ENCODE results near the gene IGFL4.

The IGFL4 gene

GRCh38 chr19:46066471-46066870 is 25.7 kb upstream of the IGFL4 start:
- no peak for DNase-seq (ENCODE audit: extremely low spot score)
- ChIA-PET CTCF (interaction anchor here (0.6 kb wide), 2 partner anchors 12 to 329 kb away, joined by 3 read pairs; no protein-coding TSS in a partner anchor), POLR2A (no interaction called here)
- TF ChIP-seq LEF1 (IDR thresholded peaks at IDR 0.05; ENCODE audit: borderline replicate concordance) = no peak
- no peak for TF ChIP-seq CTBP1 (IDR thresholded peaks at IDR 0.05; ENCODE audit: borderline replicate concordance)
- TF ChIP-seq ARNT (IDR thresholded peaks at IDR 0.05) = no peak
- no peak for TF ChIP-seq FOXA1 (IDR thresholded peaks at IDR 0.05)
- TF ChIP-seq NFRKB (IDR thresholded peaks at IDR 0.05) = no peak
- no peak for TF ChIP-seq SP1 (IDR thresholded peaks at IDR 0.05)
- TF ChIP-seq HDGF (IDR thresholded peaks at IDR 0.05; ENCODE audit: borderline replicate concordance) = no peak
- TF ChIP-seq ELF4 (IDR thresholded peaks at IDR 0.05) = no peak
- TF ChIP-seq FOXM1 (IDR thresholded peaks at IDR 0.05; ENCODE audit: borderline replicate concordance) = no peak
- TF ChIP-seq FOXK2 (IDR thresholded peaks at IDR 0.05) = no peak
- TF ChIP-seq ZNF384 (IDR thresholded peaks at IDR 0.05) = no peak
- TF ChIP-seq TARDBP (IDR thresholded peaks at IDR 0.05) = no peak
- TF ChIP-seq SUZ12 (IDR thresholded peaks at IDR 0.05) = no peak
- no peak for TF ChIP-seq PKNOX1 (IDR thresholded peaks at IDR 0.05)
- no peak for TF ChIP-seq L3MBTL2 (conservative IDR thresholded peaks at IDR 0.05)

GRCh38 chr19:46065486-46066071 is 24.8 kb upstream of the IGFL4 start:
- DNase-seq (ENCODE audit: extremely low spot score) = no peak
- POLR2A ChIA-PET = no interaction called here
- CTCF ChIA-PET = no interaction called here
- no peak for TF ChIP-seq NFRKB (IDR thresholded peaks at IDR 0.05)
- no peak for TF ChIP-seq FOXM1 (IDR thresholded peaks at IDR 0.05; ENCODE audit: borderline replicate concordance)
- no peak for TF ChIP-seq ARNT (IDR thresholded peaks at IDR 0.05)
- no peak for TF ChIP-seq LEF1 (IDR thresholded peaks at IDR 0.05; ENCODE audit: borderline replicate concordance)
- no peak for TF ChIP-seq SP1 (IDR thresholded peaks at IDR 0.05)

- POLR2A ChIA-PET = no interaction called here
- CTCF ChIA-PET = interaction anchor here (1.5 kb wide), 1 partner anchor 14 kb away, joined by 3 read pairs; no protein-coding TSS in a partner anchor
- no peak for TF ChIP-seq FOXM1 (IDR thresholded peaks at IDR 0.05; ENCODE audit: borderline replicate concordance)
- no peak for DNase-seq (ENCODE audit: extremely low spot score)
Observed at GRCh38 chr19:46063201-46063600, 22.4 kb upstream of the IGFL4 start.

GRCh38 chr19:46060012-46060411 is 19.2 kb upstream of the IGFL4 start:
- ChIA-PET CTCF (interaction anchor here (0.7 kb wide), 1 partner anchor 20 kb away, joined by 3 read pairs; no protein-coding TSS in a partner anchor), POLR2A (no interaction called here)
- no peak for DNase-seq (ENCODE audit: extremely low spot score)
- TF ChIP-seq CTBP1 (IDR thresholded peaks at IDR 0.05; ENCODE audit: borderline replicate concordance) = no peak

- CTCF ChIA-PET = no interaction called here
Observed at GRCh38 chr19:46058778-46059177, 18.0 kb upstream of the IGFL4 start.

GRCh38 chr19:46056536-46056935 is 15.7 kb upstream of the IGFL4 start:
- DNase-seq (ENCODE audit: extremely low spot score) = no peak
- ChIA-PET POLR2A (no interaction called here), CTCF (interaction anchor here (0.7 kb wide), 1 partner anchor 18 kb away, joined by 3 read pairs; no protein-coding TSS in a partner anchor)
- TF ChIP-seq L3MBTL2 (conservative IDR thresholded peaks at IDR 0.05) (no peak), FOXM1 (IDR thresholded peaks at IDR 0.05; ENCODE audit: borderline replicate concordance) (no peak), HDGF (IDR thresholded peaks at IDR 0.05; ENCODE audit: borderline replicate concordance) (no peak), NFRKB (IDR thresholded peaks at IDR 0.05) (no peak), PKNOX1 (IDR thresholded peaks at IDR 0.05) (no peak), SUZ12 (IDR thresholded peaks at IDR 0.05) (no peak), LEF1 (IDR thresholded peaks at IDR 0.05; ENCODE audit: borderline replicate concordance) (no peak), CTBP1 (IDR thresholded peaks at IDR 0.05; ENCODE audit: borderline replicate concordance) (no peak), BHLHE40 (IDR thresholded peaks at IDR 0.05; ENCODE audit: borderline replicate concordance) (no peak), ARNT (IDR thresholded peaks at IDR 0.05) (no peak), FOXA1 (IDR thresholded peaks at IDR 0.05) (no peak), ELF4 (IDR thresholded peaks at IDR 0.05) (no peak)

More at GRCh38 chr19:46058778-46059177, 18.0 kb upstream of the IGFL4 start:
- TF ChIP-seq ARNT (IDR thresholded peaks at IDR 0.05) (no peak), FOXA1 (IDR thresholded peaks at IDR 0.05) (no peak), CTBP1 (IDR thresholded peaks at IDR 0.05; ENCODE audit: borderline replicate concordance) (no peak), ZNF384 (IDR thresholded peaks at IDR 0.05) (no peak), FOXK2 (IDR thresholded peaks at IDR 0.05) (no peak), PKNOX1 (IDR thresholded peaks at IDR 0.05) (no peak), L3MBTL2 (conservative IDR thresholded peaks at IDR 0.05) (no peak), SP1 (IDR thresholded peaks at IDR 0.05) (no peak), BHLHE40 (IDR thresholded peaks at IDR 0.05; ENCODE audit: borderline replicate concordance) (no peak), HDGF (IDR thresholded peaks at IDR 0.05; ENCODE audit: borderline replicate concordance) (no peak), LEF1 (IDR thresholded peaks at IDR 0.05; ENCODE audit: borderline replicate concordance) (no peak), TARDBP (IDR thresholded peaks at IDR 0.05) (no peak), SUZ12 (IDR thresholded peaks at IDR 0.05) (no peak), ELF4 (IDR thresholded peaks at IDR 0.05) (no peak), FOXM1 (IDR thresholded peaks at IDR 0.05; ENCODE audit: borderline replicate concordance) (no peak)
- no peak for DNase-seq (ENCODE audit: extremely low spot score)
- POLR2A ChIA-PET = no interaction called here

- POLR2A ChIA-PET = no interaction called here
- CTCF ChIA-PET = no interaction called here
- DNase-seq (ENCODE audit: extremely low spot score) = no peak
- TF ChIP-seq ARNT (IDR thresholded peaks at IDR 0.05) = no peak
- no peak for TF ChIP-seq NFRKB (IDR thresholded peaks at IDR 0.05)
- no peak for TF ChIP-seq FOXK2 (IDR thresholded peaks at IDR 0.05)
- TF ChIP-seq L3MBTL2 (conservative IDR thresholded peaks at IDR 0.05) = no peak
- TF ChIP-seq PKNOX1 (IDR thresholded peaks at IDR 0.05) = no peak
- TF ChIP-seq FOXA1 (IDR thresholded peaks at IDR 0.05) = no peak
- TF ChIP-seq LEF1 (IDR thresholded peaks at IDR 0.05; ENCODE audit: borderline replicate concordance) = no peak
- TF ChIP-seq ELF4 (IDR thresholded peaks at IDR 0.05) = no peak
- no peak for TF ChIP-seq ZNF384 (IDR thresholded peaks at IDR 0.05)
- TF ChIP-seq CTBP1 (IDR thresholded peaks at IDR 0.05; ENCODE audit: borderline replicate concordance) = no peak
- TF ChIP-seq FOXM1 (IDR thresholded peaks at IDR 0.05; ENCODE audit: borderline replicate concordance) = no peak
Observed at GRCh38 chr19:46052896-46053295, 12.1 kb upstream of the IGFL4 start.
